K562 (cell line): Measurements from ENCODE around the gene CAST. TPM values are rescaled to one million over a fixed set of nuclear protein-coding genes. Genes with fewer than 3 reads are reported as not detected.
A peak's percentile ranks its signal among the peaks of the same experiment; 100 is the strongest.

ENCODE experiments used
- ATAC-seq: fragments of 200-7000 bp; cut with Tn5 transposase; 3 replicates; pipeline ENCODE4 v1.9.1; 2020; ENCODE audit warnings: moderate library complexity
- BruUV-seq: library from RNA; stranded (reverse); fragments of 400-500 nt; replicated peaks from 2 replicates; lab custom pipeline; 2021; lab: Mats Ljungman, UMichigan
- CTCF ChIA-PET: fragments of 300-600 bp; formaldehyde crosslinking; extraction: SDS; loops from one replicate; lab custom pipeline; 2021; ENCODE audit warnings: low intra/inter-chr PET ratio; lab: Yijun Ruan, JAX
- POLR2A ChIA-PET: fragments of 300-600, 350-650 bp; sonication (Branson Sonifier 250); formaldehyde crosslinking; extraction: SDS; loops from one replicate; lab custom pipeline; 2021; ENCODE audit warnings: antibody characterized with exemption, inconsistent platforms; lab: Yijun Ruan, JAX
- DNase-seq, 4 experiments: peaks; one replicate each; pipeline versions ENCODE4 v3.0.0 to v3.0.0-alpha.2; 2011 to 2018; ENCODE audit warnings: low spot score in 3 of 4, mixed read lengths in 3 of 4; ENCODE audit errors: extremely low read depth in 1 of 4
- FAIRE-seq: peaks from 2 replicates; lab custom pipeline; 2011; peaks lifted over from hg19 to GRCh38; lab: Jason Lieb, UNC
- H2AFZ ChIP-seq: 2 replicates; pipeline ENCODE4 v1.6.0; 2011; ENCODE audit warnings: low read depth, low read length, control low read depth, inconsistent platforms
- H3K27ac ChIP-seq: fragments of 200-600 bp; 3 replicates; pipeline ENCODE4 v1.8.0; 2011; ENCODE audit warnings: low read depth, mild to moderate bottlenecking, control low read depth, inconsistent platforms, low read length, moderate library complexity, mixed read lengths; ENCODE audit errors: extremely low read depth
- H3K27me3 ChIP-seq, 2 experiments: fragments of 300-600 bp in 1 of 2; 2 replicates in 1 of 2; 3 replicates in 1 of 2; pipeline versions ENCODE4 v1.6.0 to v1.8.0; 2011; ENCODE audit warnings: inconsistent platforms in 2 of 2, low read length in 2 of 2, mild to moderate bottlenecking in 1 of 2, mixed read lengths in 1 of 2, moderate library complexity in 1 of 2; ENCODE audit not compliant: control insufficient read depth in 2 of 2, insufficient read depth in 2 of 2
- H3K36me3 ChIP-seq: fragments of 300-600 bp; 3 replicates; pipeline ENCODE4 v1.8.0; 2011; ENCODE audit warnings: mild to moderate bottlenecking, low read length, inconsistent platforms; ENCODE audit not compliant: control insufficient read depth, insufficient read depth
- H3K4me1 ChIP-seq, 2 experiments: fragments of 200-600 bp in 1 of 2; replicated peaks in 1 of 2; 2 replicates in 1 of 2; 3 replicates in 1 of 2; pipeline versions ENCODE4 v1.5.1 to v1.8.0; 2011; ENCODE audit warnings: inconsistent platforms in 2 of 2, low read length in 2 of 2, mild to moderate bottlenecking in 1 of 2, mixed read lengths in 1 of 2, moderate library complexity in 1 of 2; ENCODE audit not compliant: control insufficient read depth in 2 of 2, insufficient read depth in 2 of 2
- H3K4me2 ChIP-seq: 2 replicates; pipeline ENCODE4 v1.6.1; 2011; ENCODE audit warnings: low read length, control low read depth, inconsistent platforms, mixed read lengths; ENCODE audit not compliant: insufficient read depth
- H3K4me3 ChIP-seq: fragments of 200-600 bp; sonication (generic), shearing (Covaris generic); 2 replicates; pipeline ENCODE4 v1.5.1; 2016; ENCODE audit warnings: control low read depth, inconsistent platforms
- H3K79me2 ChIP-seq: fragments of 200-600 bp; 3 replicates; pipeline ENCODE4 v1.8.0; 2011; ENCODE audit warnings: low read length, inconsistent platforms; ENCODE audit not compliant: control insufficient read depth, insufficient read depth
- H3K9ac ChIP-seq, 2 experiments: 2 replicates each; pipeline versions ENCODE4 v1.6.0 to v1.6.1; 2011; ENCODE audit warnings: low read depth in 2 of 2, low read length in 2 of 2, control low read depth in 1 of 2, inconsistent platforms in 1 of 2, mild to moderate bottlenecking in 1 of 2, mixed read lengths in 1 of 2; ENCODE audit not compliant: insufficient read depth in 1 of 2
- H3K9me1 ChIP-seq: one replicate; pipeline ENCODE4 v1.6.0; 2011; ENCODE audit warnings: inconsistent platforms, mild to moderate bottlenecking, low read length, moderate library complexity; ENCODE audit not compliant: control insufficient read depth, insufficient read depth
- H3K9me3 ChIP-seq: replicated peaks from 2 replicates; pipeline ENCODE4 v1.5.1; 2011; ENCODE audit warnings: low read depth, low read length, inconsistent platforms; ENCODE audit not compliant: control insufficient read depth, insufficient read depth
- H4K20me1 ChIP-seq: replicated peaks from 2 replicates; pipeline ENCODE4 v1.6.1; 2011; ENCODE audit warnings: low read length, inconsistent platforms, mixed read lengths; ENCODE audit not compliant: control insufficient read depth, insufficient read depth
- ARID1B ChIP-seq: fragments of 450-650 bp; IDR thresholded peaks from 2 replicates; pipeline ENCODE4 v1.6.1; 2016; ENCODE audit warnings: antibody characterized with exemption, mild to moderate bottlenecking, inconsistent platforms
- GABPA ChIP-seq: fragments of 200-800 bp; sonication (Bioruptor generic); conservative IDR thresholded peaks from 2 replicates; pipeline ENCODE4 v1.6.1; 2016; ENCODE audit warnings: low read depth, missing genetic modification characterization, missing compliant biosample characterization
- HMGN3 ChIP-seq: IDR thresholded peaks from 2 replicates; pipeline ENCODE4 v1.6.1; 2011; ENCODE audit warnings: borderline replicate concordance, low read depth, mild to moderate bottlenecking, mixed read lengths, low read length; ENCODE audit not compliant: insufficient read length; ENCODE audit errors: extremely low read depth
- MAZ ChIP-seq, 2 experiments: fragments of 450-650 bp in 1 of 2; sonication (generic) in 1 of 2; formaldehyde crosslinking; IDR thresholded peaks in 1 of 2; conservative IDR thresholded peaks in 1 of 2; 2 replicates each; pipeline versions ENCODE4 v1.4.0 to v1.5.0; 2020; ENCODE audit warnings: mild to moderate bottlenecking in 1 of 2, missing genetic modification reagents in 1 of 2
- NUFIP1 ChIP-seq: fragments of 450-650 bp; IDR thresholded peaks from 2 replicates; pipeline ENCODE4 v1.6.1; 2018; ENCODE audit not compliant: partially characterized antibody
- RFX7 ChIP-seq: fragments of 250-450 bp; sonication (Bioruptor Pico); IDR thresholded peaks from 2 replicates; pipeline ENCODE4 v1.5.1; 2021; ENCODE audit warnings: mild to moderate bottlenecking
- SRSF9 ChIP-seq: fragments of 200-400 bp; formaldehyde crosslinking; IDR thresholded peaks from 2 replicates; pipeline ENCODE4 v1.6.1; 2017; ENCODE audit warnings: low read depth, low read length, borderline replicate concordance
- TCF7L2 ChIP-seq: fragments of 150-350 bp; IDR thresholded peaks from 2 replicates; pipeline ENCODE4 v1.6.1; 2016; ENCODE audit warnings: low read depth, mild to moderate bottlenecking, low read length, moderate library complexity
- TEAD2 ChIP-seq: fragments of 450-650 bp; IDR thresholded peaks from 2 replicates; pipeline ENCODE4 v1.6.1; 2016; ENCODE audit warnings: missing genetic modification characterization, control low read depth, missing compliant biosample characterization
- ZNF316 ChIP-seq: fragments of 450-650 bp; IDR thresholded peaks from 2 replicates; pipeline ENCODE4 v1.6.1; 2016
- WGBS: fragments of 100-300 bp; shearing (Covaris generic); methylation state at CpG from one replicate; pipeline ENCODE4 v1.1.6; 2016; ENCODE audit warnings: low coverage, mixed read lengths; ENCODE audit not compliant: insufficient coverage; ENCODE audit errors: missing lambda C conversion rate; 5-methylcytosine and 5-hydroxymethylcytosine counted together
- in situ Hi-C: fragments of 300-500 bp; cut with MboI; formaldehyde crosslinking; loops from 4 replicates; pipeline ENCODE4 v1.15.0; 2018; ENCODE audit warnings: inconsistent platforms, mixed read lengths
- intact Hi-C: fragments of 100-400 bp; cut with micrococcal nuclease; formaldehyde crosslinking; loops from 2 replicates; pipeline ENCODE4 v1.14.2; 2022
- polyA plus RNA-seq, 8 experiments: library from polyadenylated mRNA; depleted of rRNA in 4 of 8; stranded (reverse) in 5 of 8; unstranded in 3 of 8; fragments of >200 nt; fragmentation: Nextera tagmentation in 2 of 8; fragmentation: Illumina TruSeq in 1 of 8; extraction: Ambion mirVana in 2 of 8; extraction: Trizol in 1 of 8; gene quantifications; 2 replicates each; pipeline versions ENCODE4 v1.2.1 to v1.2.3, GENCODE V29; 2011 to 2014; ENCODE audit warnings: inconsistent platforms in 1 of 8, missing spikeins in 1 of 8
- total RNA-seq, 7 experiments: library from RNA; depleted of rRNA in 6 of 7; stranded (reverse); fragments of >200 nt in 6 of 7; fragmentation: Illumina TruSeq in 2 of 7; extraction: Trizol in 2 of 7; gene quantifications; 2 replicates each; pipeline versions ENCODE4 v1.2.1 to v1.2.3, GENCODE V29; 2011 to 2021; ENCODE audit warnings: low replicate concordance in 1 of 7
- TF ChIP-seq, protein P1 (sequence below): sonication (generic); formaldehyde crosslinking; IDR thresholded peaks from 2 replicates; pipeline ENCODE4 v1.5.0; 2020; ENCODE audit warnings: missing genetic modification reagents
- TF ChIP-seq, protein P2 (sequence below): fragments of 450-650 bp; IDR thresholded peaks from 2 replicates; pipeline ENCODE4 v1.6.1; 2016
- TF ChIP-seq, protein P3 (sequence below): fragments of 450-650 bp; formaldehyde crosslinking; IDR thresholded peaks from 2 replicates; pipeline ENCODE4 v1.4.0; 2020; ENCODE audit warnings: mild to moderate bottlenecking
- TF ChIP-seq, protein P4 (sequence below), 2 experiments: fragments of 450-650 bp; IDR thresholded peaks; 2 replicates each; pipeline ENCODE4 v1.6.1; 2016

Gene CAST
- total and polyA plus RNA-seq, 9 of the 15 experiments (the other 6 are each of a cell fraction or from before 2014, with no cell fraction given), result 55.5 to 136 (median 86.1) TPM

DNA sequence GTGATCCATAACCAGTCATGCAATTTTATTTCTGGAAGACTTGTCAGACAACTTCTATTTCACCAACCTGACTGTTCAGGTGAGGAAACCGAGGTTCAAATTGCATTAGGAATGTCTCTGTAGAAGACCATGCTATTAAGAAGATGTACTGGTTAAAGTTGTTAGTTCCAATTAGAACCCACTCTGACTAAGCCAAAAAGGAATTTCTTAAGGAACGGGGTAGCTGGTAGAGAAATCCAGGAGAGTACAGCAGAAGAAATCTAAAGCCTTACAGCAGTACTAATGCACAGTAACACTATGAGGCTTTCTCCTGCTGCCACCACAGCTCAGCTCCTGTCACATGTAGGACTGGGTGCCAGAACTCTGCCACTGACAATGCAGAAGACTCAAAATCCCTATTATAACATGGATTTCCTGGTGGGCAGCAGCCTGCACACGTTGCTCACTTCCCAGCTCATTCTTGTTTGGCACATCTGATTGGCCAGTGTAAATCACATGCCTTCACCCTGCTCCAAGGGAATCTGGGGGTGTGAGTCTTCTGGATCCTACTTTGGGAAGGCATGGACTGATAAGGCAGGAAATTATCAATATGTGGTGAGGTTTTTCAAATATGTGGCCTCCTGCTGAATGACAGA, 37.1 kb downstream of the CAST start (continued):
- TF ChIP-seq, protein P1, sequence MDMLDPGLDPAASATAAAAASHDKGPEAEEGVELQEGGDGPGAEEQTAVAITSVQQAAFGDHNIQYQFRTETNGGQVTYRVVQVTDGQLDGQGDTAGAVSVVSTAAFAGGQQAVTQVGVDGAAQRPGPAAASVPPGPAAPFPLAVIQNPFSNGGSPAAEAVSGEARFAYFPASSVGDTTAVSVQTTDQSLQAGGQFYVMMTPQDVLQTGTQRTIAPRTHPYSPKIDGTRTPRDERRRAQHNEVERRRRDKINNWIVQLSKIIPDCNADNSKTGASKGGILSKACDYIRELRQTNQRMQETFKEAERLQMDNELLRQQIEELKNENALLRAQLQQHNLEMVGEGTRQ (CRISPR knock-in tag), result peak; percentile 83
- 0 out of 2 replicates have a peak, but pooled peaks have one; percentile 24 for TF ChIP-seq ARID1B
- TF ChIP-seq, protein P2, sequence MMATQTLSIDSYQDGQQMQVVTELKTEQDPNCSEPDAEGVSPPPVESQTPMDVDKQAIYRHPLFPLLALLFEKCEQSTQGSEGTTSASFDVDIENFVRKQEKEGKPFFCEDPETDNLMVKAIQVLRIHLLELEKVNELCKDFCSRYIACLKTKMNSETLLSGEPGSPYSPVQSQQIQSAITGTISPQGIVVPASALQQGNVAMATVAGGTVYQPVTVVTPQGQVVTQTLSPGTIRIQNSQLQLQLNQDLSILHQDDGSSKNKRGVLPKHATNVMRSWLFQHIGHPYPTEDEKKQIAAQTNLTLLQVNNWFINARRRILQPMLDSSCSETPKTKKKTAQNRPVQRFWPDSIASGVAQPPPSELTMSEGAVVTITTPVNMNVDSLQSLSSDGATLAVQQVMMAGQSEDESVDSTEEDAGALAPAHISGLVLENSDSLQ, result no peak

DNA sequence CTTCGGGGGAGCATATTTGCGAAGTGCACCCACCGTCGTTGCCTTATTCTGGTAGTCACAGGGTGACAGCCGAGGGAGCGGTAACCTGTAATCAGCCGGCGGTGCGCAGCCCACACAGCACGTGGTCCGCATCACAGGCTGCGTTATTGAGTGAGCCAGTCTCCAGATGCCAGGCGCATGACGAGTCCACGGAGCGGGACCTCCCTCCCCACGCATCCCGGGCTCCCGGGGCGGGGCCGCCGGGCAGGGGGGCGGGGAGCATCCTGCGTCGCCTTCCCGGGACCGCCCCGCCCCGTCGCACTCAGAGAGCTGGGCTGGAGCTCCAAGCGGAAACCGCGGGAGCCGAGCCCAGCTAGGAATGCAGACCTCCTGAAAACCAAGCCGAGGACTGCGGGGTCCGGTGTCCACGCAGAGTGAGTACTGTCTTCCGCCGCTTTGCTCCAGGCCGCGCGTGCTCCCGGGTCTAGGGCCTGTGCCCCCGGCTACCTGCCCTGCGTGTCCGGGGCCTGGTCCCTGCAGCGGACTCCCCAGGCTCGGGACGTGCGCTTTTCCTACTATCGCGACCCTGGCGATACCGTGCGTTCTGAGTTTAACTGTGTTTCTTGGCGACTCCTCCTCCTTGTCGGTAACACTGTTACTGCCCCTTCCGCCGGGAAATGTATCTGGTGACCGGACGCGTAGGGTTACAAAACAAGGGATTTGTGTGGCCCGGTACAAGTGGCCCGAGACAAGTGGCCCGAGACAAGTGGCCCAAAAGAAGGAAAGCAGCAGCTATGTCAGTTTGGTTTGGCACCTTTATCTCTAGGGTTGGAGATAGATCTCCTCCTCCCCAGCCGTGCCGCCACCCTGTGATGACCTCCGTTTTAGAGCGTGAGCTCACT, 40.6 kb downstream of the CAST start:
- DNase-seq (peak; percentile 91 to 96 (median 94)), FAIRE-seq (peak; percentile 46), ATAC-seq (peak; percentile 88)
- Histone ChIP-seq H3K4me2 (peak overlapping the region; percentile 98), H3K27me3 (no peaks in the 10 kb centered on the region), H3K9me1 (no peaks in the 10 kb centered on the region), H3K4me3 (peak overlapping the region; percentile 72), H3K9me3 (no peaks in the 10 kb centered on the region), H3K4me1 (peaks cover 18 to 35% of the 10 kb centered on the region in 2 experiments), H3K36me3 (no peaks in the 10 kb centered on the region), H3K27ac (peak overlapping the region; percentile 90), H3K79me2 (peaks cover 46% of the 10 kb centered on the region), H3K9ac (peak overlapping the region; percentile 83 to 98), H4K20me1 (0 out of 2 replicates have a peak, but pooled peaks cover 5% of the 10 kb centered on the region), H2AFZ (peak overlapping the region; percentile 96)
- WGBS, result under 1% methylated on average over 53 of the region's 70 CpGs
- in situ Hi-C loops (no loop called here), intact Hi-C loops (loop anchor here (1.0 kb wide), 1 partner anchor 40 kb away; no protein-coding TSS in a partner anchor)
- CTCF ChIA-PET, result no interaction called here
- POLR2A ChIA-PET, result interaction anchor here (0.7 to 3.5 kb wide), 10 partner anchors 10 to 105 kb away, joined by 3 to 28 read pairs (median 4); partner anchors contain the start of gene ERAP1
- BruUV-seq, result no TSS peak
- TF ChIP-seq TCF7L2 (no peak), RFX7 (no peak), HMGN3 (peak; percentile 61), TEAD2 (no peak), NUFIP1 (no peak), GABPA (tag) (peak; percentile 91), SRSF9 (no peak), MAZ (CRISPR knock-in tag; conservative IDR thresholded peaks at IDR 0.05 in 1 of 2, IDR thresholded peaks at IDR 0.05 in 1 of 2) (peak; percentile 76 to 93), ZNF316 (no peak)
- TF ChIP-seq, protein P3, sequence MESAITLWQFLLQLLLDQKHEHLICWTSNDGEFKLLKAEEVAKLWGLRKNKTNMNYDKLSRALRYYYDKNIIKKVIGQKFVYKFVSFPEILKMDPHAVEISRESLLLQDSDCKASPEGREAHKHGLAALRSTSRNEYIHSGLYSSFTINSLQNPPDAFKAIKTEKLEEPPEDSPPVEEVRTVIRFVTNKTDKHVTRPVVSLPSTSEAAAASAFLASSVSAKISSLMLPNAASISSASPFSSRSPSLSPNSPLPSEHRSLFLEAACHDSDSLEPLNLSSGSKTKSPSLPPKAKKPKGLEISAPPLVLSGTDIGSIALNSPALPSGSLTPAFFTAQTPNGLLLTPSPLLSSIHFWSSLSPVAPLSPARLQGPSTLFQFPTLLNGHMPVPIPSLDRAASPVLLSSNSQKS (CRISPR knock-in tag), result no peak
- TF ChIP-seq, protein P4, sequence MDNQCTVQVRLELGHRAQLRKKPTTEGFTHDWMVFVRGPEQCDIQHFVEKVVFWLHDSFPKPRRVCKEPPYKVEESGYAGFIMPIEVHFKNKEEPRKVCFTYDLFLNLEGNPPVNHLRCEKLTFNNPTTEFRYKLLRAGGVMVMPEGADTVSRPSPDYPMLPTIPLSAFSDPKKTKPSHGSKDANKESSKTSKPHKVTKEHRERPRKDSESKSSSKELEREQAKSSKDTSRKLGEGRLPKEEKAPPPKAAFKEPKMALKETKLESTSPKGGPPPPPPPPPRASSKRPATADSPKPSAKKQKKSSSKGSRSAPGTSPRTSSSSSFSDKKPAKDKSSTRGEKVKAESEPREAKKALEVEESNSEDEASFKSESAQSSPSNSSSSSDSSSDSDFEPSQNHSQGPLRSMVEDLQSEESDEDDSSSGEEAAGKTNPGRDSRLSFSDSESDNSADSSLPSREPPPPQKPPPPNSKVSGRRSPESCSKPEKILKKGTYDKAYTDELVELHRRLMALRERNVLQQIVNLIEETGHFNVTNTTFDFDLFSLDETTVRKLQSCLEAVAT (IDR thresholded peaks at IDR 0.05), result peak in 1 of 2 experiments; percentile 21; a peak in 1 of 4 replicates
